Stimulated activated CD8-positive, alpha-beta memory T cell treated with anti-CD3 and anti-CD28 coated beads, Interleukin-4, amount 100 ng/mL, for 48 hours (primary cell): ENCODE data around the gene PRKCE.

ENCODE experiments used
- DNase-seq: peaks from one replicate; pipeline ENCODE4 v3.0.0-alpha.2; 2020

Gene PRKCE

DNA sequence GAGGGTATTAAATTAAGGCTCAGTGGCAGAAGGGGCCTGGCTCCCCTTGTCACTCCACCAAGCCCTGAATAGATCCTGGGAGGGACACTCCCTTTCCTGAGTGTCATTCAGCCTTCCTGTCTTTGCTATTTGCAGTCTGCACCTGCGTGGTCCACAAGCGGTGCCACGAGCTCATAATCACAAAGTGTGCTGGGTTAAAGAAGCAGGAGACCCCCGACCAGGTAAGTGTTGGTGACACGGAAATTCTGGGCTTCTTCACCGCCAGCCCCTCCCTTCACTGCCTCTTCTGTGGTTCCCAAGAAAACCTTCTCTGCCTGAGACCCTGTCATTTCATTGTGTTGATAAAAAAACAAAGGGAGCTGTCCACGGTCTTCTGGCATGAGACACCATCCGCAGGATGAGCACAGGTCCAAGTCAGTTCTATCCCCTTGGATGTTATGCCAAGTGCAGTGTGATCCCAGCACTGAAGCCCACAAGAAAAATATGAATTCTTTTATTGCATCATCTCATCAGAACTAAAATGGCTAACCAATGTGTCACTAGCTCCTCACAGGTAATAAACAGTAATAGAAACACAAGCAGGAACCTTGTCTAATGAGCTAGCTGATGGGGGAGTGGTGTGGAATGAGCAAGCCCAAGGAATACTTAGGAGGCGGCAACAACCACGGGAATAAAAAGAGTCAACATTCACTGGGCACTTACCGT lies 328.8 kb downstream of the PRKCE start:
- no peak for DNase-seq

DNA sequence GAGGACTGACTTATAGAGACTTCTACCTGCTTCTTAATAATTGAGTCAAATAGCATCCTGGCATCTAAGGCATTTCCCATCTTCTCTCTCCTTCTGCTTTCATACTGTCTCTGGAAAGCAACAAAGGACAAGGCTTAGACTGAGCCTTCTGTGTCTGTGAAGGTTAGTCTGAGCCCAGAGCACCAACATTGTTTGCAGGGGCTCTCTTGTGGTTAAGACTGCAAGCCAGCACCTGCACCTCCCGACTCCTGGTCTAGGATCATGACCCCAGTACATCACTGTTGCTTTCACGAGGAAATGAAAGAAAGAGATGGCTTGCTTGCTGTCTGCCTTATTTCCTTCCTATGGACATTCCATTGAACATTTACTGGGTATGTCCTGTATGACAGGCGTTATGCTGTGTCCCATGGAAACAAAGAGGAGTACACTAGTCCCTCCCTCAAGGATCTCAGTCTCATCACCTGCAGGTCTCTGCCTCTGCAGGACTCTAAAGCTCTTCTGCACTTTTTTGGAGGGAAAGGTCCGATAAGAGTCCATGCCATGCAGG lies 330.0 kb downstream of the PRKCE start:
- no peak for DNase-seq

DNA sequence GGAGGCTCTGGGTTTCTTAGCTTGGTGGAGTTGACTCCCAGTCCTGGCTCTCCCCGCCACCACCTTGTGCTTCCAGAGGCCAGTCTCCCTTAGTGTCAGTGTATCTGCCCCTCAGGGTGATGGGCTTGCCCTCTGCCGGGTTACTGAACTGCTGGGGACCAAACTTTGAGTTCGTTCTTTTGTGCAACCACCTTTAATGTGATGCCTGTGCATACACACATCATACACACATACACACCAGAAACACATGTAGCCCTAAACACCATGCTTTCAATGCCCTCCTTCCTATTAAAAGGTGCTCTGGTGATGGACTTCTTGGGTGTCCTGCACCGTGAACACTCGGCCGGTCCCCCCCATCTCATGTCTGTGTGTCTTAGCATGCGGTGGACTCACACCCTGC lies 330.6 kb downstream of the PRKCE start:
- no peak for DNase-seq

DNA sequence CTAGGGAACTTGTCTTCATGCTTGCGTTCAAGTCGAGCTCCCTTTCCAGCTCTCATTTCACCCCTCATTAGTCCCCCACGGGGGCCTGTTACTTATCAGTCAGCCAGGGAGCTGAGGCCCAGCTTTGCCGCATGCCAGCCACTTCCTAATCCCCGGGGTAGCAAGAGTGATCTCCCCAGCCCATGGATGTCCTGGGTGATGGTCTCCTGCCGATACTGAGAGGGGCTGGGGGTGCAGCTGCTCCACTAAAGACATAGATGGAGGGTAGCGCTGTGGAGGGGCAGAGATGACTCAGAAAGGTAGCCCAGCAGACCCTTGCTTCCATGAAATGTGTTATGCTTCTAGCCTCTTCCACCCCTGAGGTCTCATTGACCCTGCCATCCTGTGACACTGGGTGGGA lies 331.7 kb downstream of the PRKCE start:
- no peak for DNase-seq

DNA sequence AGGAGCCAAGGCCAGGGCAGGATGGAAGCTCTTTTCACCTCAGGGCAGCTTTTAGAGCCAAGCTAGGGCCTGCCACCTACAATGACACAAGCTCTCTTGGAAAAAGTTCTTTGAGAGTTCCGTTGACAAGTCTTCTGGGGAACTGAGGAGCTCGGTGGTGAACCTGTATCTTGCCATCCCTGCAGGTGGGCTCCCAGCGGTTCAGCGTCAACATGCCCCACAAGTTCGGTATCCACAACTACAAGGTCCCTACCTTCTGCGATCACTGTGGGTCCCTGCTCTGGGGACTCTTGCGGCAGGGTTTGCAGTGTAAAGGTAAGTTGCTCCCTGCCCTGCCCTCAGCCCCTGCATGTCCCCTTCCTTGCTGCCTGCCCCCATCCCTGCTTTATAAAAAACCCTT lies 332.9 kb downstream of the PRKCE start:
- no peak for DNase-seq

DNA sequence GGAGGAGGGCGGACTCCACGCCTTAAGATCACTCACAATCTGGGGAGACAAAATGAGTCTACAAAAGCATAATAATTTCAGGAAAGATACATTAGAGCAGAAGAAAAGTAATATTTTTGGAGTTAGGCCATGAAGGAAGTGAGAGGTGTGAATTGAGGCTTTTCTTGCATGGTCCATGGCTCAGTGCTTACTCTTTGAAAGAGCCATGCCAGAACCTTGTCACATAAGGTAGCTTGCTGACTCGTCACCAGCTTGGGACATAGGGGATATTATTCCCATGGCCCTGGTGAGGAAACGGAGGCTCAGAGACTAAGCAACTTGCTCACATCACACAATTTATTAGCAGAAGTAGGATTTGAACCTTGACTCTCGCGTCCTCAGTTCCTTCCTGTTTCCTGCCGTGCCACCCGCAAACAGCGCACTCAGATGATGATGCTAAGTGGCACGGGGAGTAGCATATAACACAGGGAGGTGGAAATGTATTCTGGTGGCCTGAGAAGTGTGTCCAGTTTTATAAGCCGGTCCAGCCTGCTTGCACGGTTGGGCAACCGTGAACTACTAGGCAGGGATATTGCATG lies 333.5 kb downstream of the PRKCE start:
- DNase-seq: no peak

DNA sequence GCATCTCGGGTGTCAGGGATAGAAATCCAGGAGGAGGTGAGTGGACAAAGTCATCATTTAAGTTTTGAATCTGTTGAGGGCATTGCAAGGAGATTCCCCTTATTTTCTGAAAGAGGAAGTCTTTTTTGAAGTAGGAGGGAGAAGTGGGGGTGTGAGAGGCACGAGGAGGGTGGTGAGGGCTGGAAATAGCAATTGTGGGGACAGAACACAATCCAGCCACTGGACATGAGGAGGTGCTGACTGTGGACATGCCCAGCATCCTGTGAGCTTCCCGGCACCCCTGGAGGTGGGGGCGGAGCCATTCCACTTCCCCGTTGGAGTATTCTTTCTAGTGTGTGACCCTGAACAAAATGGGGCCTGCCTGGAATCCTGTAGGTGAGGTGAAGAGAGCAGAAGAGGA lies 335.0 kb downstream of the PRKCE start:
- no peak for DNase-seq

DNA sequence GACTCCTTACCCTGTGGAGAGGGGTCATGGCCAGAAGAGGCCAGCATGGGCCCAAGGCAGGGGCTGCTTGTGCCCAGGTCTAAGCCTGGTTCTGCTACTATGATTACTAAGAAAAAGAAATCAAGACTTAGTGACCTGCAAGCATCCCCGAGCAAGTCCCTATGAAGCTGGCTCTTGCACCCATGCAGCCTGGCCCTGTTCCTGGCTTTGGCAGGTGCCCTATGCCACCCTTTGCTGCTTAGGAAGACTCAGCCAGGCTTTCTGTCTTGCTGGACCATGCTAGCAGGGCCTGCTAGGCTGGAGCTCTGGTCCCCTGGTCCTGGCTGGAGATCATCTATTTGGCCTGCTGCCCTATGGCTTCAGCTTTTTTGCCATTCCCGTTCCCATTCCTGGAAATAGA lies 336.4 kb downstream of the PRKCE start:
- no peak for DNase-seq

DNA sequence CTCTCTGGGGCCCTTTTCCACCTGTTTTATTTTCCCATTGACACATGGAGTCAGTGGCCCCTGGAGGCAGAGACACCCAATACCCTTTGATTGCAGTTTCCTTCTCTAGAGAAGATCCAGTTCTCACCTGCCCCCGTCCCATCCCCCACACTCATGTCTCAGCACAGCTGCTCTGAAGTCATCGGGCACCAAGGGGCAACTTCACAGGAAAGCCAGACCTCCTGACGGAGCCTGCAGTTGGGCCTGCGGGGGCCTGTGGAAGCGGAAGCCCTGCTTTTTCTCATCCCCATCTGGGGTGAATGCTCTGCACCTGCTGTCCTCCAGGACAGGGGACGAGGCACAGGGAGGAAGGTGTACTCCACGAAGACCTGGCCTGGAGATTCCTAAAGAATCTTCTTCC lies 337.4 kb downstream of the PRKCE start:
- no peak for DNase-seq

DNA sequence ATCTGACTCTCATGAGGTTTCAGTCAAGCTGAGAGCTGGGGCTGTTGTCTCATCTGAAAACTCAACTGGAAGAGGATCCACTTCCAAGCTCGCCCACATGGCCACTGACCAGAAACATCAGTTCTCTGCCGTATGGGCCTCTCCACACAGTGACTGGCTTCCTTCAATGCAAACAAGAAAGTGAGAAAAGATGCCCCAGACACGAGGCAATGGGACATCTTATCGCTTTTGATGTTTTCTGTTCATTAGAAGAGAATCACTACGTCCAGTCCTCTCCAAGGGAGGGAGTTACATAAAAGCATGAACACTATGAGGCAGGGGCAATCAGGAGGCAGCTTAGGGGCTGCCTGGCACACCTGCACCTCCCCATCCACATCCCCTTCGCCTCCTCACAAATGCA lies 338.7 kb downstream of the PRKCE start:
- no peak for DNase-seq

DNA sequence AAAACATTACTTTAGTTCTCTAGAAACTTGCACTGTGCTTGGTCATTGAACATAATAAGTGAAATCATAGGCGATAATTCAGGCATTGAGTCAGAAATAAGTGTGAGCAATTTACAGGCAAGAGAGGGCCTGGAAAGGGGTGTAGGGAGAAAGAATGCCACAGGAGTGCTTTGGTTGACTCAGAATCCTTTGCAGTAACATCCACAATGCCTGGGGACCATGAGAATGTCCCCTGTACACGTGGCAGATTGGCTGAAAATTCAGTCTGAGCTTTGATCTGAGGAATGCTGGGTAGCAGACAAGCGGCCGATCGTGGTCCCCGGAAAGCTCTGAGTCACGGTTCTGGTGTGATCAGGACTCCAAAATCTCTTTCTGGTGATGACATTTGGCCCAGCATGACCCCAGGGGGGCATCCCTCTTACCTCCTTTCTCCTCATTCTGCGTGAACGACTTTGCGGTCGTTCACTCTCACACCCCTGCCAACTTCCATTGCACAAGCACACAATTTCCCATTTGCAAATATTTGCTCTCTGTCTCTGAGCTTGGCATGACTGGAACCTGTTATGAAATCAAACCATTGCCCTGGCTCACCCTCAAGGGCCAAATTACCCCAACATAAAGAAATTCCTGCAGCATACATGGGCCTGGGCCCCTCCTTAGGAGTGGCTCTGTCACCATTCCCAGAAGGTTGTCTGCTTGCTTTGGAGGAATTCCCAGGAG lies 340.7 kb downstream of the PRKCE start:
- DNase-seq: no peak

DNA sequence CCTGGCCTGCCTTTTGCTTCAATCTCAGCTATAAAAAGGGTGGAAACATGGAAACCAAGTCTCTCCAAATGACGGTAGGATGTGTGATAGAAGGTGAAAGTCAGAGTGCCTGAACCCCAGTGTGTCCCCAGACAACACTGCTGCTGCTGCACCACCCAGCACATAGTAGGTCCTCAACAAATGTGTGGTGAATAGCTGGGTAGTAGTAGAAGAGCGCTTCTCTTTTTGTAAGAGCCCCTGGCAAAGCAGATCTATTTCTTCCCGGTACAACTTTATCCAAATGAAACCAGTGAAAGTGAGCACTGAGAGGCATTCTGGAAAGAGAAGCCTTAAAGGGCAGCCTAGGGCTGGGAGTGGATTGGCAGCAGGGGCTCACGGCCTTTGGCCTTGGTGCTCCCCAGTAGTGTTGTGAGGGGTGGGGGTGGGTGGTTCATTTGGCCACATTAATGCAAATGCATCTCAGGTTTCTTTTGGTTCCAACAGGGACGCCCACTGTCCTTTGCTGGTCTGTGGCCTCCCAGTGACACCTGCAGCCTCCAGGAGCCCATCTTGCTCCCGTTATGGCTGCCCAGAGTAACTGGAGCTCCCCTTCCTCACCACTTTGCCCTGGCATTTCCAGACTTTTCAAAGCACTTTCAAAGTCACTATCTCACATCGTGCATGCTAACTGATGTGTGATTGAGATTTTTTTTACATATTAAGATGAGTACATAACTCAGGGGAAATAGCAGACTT lies 341.4 kb downstream of the PRKCE start:
- DNase-seq: no peak

DNA sequence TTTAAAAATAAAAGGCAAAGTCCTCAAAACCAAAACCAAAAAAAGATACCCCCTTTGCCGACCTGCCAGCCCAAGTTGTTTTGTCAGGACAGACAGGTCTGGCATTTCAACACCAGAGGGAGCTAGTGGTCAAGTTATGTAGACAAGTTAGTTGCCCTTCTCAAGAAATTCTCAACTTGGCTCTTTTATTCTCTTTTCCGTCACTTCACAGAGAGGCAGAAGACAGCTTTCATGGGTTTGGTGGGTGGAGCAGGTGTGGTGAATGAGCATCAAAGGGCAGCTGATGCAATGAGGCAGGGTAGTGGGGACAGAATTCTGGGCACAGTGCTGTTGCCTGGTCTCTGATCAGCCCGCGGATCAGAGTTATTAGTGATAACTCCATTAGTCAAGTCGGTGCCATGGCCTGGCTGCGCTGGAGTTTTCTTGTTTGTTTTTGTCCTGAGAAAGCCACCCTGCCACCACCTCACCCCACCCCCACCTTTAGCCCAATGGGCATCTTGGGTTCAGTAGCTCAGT lies 342.1 kb downstream of the PRKCE start:
- DNase-seq: peak; percentile 67

DNA sequence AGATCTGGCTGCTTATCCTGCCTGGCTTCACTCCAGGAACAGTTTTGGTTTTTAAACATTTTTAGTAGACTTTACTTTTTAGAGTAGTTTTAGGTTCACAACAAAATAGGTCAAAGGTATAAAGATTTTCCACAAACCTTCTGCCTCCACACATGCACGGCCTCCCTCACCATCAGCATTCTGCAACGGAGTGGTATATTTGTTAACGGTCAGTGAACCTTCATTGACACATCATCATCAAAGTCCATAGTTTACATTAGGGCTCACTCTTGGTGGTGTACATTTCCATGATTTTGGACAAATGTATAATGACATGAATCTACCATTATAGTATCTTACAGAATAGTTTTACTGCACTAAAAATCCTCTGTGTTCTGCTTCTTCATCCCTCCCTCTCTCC lies 342.6 kb downstream of the PRKCE start:
- DNase-seq: no peak

DNA sequence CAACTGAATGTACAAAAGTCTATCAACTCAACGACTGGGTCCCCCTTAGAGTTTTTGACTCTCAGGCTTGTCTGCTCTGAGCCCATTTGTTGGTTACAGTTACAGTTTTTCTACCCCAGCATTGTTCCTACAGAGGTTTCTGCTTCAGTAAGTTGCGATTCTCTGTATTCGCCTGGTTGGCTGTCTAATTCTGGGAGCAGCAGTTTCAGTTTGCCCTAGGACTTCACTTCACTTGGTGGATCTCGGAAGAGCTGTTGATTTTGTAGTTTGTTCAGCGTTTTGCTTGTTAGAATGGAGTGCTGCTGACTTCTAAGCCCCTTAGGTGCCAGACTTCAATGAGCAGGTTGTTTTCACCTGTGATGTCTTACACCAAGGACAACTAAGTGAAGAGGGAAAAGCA lies 349.2 kb downstream of the PRKCE start:
- no peak for DNase-seq

DNA sequence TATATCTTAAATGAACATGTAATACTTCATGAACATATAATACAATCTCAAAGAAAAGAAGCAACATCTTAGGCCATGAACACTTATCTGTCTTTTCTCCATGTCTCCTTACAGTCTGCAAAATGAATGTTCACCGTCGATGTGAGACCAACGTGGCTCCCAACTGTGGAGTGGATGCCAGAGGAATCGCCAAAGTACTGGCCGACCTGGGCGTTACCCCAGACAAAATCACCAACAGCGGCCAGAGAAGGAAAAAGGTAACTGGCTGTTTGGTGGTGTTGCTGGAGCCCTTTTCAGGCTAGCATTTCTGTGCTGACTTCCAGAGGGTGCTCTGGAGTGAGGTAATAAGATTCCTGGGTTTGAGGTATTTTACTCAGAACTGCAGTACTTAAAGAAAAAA lies 349.8 kb downstream of the PRKCE start:
- DNase-seq: no peak

DNA sequence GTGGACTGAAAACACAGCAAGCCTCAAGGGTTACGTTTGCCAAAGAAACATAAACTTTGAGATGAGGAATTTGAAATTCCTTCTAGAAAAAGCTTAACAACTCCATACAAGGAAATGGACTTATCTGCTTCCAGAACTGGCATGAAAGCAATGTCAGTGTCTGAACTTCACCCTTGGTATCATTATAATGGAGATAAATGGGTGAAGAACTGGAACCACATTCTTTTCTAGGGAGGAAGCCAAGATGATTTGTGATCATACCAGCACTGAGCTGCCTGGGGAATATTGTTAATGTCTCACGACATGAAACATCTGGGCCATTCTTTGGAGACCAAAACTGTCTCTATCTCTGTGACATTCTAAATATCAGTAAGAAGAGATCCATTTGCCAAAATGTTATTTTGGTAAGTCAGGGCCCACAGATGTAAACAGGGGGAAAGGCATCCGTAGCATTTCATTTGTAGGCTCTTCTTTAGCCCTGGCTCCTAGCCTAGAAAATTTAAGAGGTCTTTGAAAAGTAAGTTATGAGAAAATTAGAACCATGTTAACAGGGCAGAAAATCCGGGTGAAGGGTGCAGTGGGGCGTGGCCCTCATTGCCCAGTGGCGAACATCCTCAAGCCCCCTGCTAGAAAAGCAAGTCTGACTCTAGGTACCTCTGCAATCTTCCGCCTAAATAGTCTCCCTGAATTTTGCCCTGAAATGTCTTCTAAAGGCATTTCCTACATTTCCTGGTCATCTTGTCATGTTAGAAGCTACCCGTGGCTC lies 350.4 kb downstream of the PRKCE start:
- DNase-seq: no peak

DNA sequence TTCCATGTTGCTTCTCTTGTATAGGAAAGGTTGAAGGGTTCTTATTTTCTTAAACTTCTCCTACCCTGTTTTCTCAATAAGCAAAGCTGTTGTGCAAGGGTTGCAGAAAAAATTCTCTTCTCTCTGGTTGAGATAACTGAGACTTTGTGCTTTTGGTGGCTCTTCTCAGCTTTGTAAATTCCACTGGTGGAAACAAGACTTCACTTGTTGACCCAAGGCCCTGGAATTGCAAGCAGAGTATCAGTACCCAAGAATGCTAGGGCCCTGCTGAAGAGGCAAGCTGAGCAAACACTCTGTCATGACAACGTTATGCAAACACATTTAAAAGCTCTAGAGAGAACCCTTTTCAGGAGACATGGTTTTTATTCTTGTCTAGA lies 351.0 kb downstream of the PRKCE start:
- DNase-seq: no peak

DNA sequence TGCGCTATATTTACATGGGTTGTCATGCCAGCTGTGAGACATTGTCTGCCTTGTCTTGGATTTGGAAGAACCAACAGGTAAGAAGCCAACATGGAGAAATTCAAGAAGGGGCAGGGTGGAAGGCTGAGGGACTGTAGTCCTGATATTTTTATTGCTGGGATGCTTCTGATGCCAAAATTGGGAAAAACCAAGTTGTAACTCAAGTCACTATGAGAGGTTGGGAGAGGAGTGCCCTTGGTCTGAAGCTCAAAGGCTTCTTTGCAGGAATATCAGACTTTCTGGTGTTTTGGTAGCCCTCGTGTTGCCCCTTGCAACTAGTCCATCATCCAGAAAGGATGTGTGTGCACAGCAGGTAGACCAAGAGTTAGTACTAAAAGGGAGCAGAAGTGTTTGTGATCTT lies 351.5 kb downstream of the PRKCE start:
- no peak for DNase-seq

DNA sequence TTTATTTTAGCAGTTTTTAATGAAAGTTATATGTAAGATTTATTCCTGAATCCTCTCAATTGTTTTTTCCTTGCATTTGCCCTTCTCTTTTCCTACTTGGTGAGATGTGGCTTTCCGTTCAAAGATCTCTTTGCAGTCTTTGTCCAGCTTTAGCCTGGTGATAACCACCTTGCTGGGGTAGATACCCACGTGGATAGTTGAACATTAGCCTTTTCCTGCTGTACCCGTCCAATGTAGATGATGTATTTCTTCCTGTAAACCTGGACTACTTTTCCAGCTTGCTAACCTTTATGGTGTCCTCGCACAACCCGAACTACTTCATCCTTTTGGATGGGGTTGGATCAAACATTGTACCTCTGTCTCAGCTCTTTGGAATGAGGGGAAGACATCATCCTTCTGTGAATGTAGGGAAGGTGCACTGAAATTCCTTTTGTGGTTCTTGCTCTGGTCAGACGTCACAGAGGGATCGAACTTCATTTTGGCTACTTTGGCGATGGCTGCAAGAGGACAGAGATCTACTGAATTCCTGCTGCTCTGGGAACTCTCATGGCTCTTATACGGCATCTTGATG lies 352.5 kb downstream of the PRKCE start:
- no peak for DNase-seq

DNA sequence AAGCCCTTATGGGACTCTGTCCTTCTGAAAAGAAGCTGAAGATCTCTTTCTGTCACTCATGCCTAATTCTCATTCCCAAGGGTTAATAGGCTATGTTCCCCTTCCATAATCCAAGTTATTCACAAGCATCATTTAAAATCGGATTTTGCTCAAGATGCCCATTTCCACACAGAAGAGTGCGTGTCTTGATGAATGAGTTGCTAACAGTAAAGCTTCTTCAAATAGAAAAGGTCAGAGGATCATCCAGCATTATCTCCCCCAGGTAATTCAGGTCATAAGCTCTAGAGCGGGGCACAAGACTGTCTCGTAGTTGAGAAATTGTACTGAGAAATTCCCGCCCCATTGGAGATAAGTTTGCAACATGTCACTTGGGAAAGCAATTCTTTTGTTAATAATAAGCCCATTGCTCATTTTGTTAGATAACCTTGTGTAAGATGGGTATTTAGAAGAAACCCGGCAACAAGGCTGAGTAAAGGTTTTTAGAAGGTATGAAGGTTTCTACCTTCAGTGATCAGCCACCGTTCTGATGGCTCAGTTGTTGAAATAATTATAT lies 355.1 kb downstream of the PRKCE start:
- no peak for DNase-seq

DNA sequence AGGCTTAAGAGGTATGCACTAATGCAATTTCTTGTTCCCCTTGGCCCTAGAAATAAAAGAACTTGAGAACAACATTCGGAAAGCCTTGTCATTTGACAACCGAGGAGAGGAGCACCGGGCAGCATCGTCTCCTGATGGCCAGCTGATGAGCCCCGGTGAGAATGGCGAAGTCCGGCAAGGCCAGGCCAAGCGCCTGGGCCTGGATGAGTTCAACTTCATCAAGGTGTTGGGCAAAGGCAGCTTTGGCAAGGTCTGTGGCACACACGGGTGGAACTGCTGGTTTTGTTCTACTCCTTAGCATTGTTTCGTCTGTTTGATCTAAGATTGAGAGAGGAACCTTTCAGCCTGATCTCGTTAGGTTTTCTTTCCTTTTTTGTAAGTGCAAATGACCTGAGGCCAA lies 355.9 kb downstream of the PRKCE start:
- no peak for DNase-seq
